Measurements from ENCODE around the gene SNED1. TPM values are rescaled to one million over a fixed set of nuclear protein-coding genes. Genes with fewer than 3 reads are reported as not detected.
A peak's percentile ranks its signal among the peaks of the same experiment; 100 is the strongest.

SNED1 gene
- total RNA-seq, 4 donors from 2014 or later: 5.6 to 31.9 (median 13.2) TPM

DNA sequence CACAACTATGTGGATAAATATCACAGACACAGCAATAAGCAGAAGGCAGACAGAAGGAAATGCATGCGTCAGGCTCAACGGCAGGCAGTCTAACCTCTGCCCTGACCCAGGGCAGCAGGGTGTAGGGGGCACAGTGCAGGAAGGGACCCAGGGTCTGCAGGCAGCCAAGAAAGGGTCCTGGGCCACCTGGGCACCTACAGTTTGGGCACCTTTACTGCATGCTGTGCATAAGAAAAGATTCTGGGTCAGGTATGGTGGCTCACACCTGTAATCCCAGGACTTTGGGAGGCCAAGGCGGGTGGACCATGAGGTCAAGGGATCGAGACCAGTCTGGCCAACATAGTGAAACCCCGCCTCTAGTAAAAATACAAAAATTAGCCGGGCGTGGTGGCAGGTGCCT lies 133.1 kb downstream of the SNED1 start:
- peaks cover 24% of the 10 kb centered on the region for H3K36me3 ChIP-seq
- no peak for DNase-seq (ENCODE audit: low spot score in 2 of 2)
- no peaks in the 10 kb centered on the region for H3K27me3 ChIP-seq
- no peaks in the 10 kb centered on the region for H3K9me3 ChIP-seq
- 98% methylated on average over 7 of the region's 7 CpGs for WGBS
- no peak overlapping the region for H3K4me3 ChIP-seq
- TF ChIP-seq POLR2A (IDR thresholded peaks at IDR 0.05) (no peak), POLR2AphosphoS5 (IDR thresholded peaks at IDR 0.05) (no peak), EP300 (IDR thresholded peaks at IDR 0.05) (no peak)
- TF ChIP-seq, protein P1, sequence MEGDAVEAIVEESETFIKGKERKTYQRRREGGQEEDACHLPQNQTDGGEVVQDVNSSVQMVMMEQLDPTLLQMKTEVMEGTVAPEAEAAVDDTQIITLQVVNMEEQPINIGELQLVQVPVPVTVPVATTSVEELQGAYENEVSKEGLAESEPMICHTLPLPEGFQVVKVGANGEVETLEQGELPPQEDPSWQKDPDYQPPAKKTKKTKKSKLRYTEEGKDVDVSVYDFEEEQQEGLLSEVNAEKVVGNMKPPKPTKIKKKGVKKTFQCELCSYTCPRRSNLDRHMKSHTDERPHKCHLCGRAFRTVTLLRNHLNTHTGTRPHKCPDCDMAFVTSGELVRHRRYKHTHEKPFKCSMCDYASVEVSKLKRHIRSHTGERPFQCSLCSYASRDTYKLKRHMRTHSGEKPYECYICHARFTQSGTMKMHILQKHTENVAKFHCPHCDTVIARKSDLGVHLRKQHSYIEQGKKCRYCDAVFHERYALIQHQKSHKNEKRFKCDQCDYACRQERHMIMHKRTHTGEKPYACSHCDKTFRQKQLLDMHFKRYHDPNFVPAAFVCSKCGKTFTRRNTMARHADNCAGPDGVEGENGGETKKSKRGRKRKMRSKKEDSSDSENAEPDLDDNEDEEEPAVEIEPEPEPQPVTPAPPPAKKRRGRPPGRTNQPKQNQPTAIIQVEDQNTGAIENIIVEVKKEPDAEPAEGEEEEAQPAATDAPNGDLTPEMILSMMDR (IDR thresholded peaks at IDR 0.05): no peak
- H3K27ac ChIP-seq: no peak overlapping the region
- H3K4me1 ChIP-seq: no peaks in the 10 kb centered on the region

DNA sequence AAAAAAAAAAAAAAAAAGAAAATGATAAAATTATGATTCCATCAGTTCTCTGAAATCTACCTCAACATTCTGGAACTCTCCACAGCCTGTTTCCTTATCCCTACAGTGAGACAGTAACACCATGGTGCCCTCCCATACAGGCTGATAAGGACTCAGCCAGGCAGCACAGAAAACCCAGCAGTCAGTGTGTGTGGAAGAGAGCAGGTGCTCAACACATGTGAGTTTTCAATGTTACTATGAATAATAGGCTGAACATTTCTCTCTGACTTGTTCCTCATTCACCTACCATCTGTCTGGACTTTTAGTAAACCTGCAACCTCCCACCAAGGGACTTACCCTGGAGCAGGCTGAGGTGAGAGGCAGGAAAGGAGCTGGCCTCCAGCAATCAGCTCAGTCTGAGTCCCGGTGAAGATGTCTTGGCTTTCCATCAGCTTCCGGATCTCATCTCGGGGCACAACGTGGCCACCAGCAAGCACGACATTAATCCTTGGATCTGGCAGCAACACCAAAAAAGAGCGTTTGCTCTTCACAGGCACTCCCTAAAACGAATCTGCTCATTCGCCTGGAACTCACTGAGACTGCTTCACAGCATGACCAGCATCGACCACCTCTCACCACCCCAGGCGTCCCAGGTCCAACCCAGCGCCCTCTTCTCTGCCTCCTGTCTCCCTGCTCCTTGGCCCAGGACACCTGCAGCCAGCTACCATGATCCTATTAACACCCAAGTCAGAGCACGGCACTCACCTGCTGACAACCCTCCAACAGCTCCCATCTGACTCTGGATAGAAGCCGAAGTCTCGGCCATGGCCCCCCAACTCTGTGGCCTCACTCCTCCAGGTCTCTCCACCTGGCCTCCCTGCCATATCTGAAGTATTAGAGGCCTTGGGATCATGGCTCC lies 134.4 kb downstream of the SNED1 start:
- TF ChIP-seq POLR2A (IDR thresholded peaks at IDR 0.05) (no peak), EP300 (IDR thresholded peaks at IDR 0.05) (no peak), POLR2AphosphoS5 (IDR thresholded peaks at IDR 0.05) (no peak)
- 79% methylated on average over 14 of the region's 14 CpGs for WGBS

DNA sequence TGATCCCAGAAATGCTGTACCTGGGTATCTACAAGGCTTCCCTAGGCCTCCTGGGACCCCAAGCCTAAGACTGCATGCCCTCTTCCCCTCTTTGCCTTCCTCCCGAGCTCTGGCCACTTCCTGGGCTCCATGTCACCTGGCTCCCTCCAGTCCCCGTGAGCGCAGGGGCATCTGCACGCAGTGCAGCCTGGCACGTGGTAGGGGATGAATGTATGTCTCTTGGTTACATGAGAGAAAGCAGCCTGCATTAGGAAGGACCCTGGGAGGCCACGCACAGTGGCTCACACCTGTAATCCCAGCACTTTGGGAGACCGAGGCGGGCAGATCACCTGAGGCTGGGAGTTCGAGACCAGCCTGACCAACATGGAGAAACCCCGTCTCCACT lies 135.0 kb downstream of the SNED1 start:
- no peak for DNase-seq (ENCODE audit: low spot score in 2 of 2)
- no peak overlapping the region for H3K27ac ChIP-seq
- H3K36me3 ChIP-seq: peaks cover 40% of the 10 kb centered on the region
- WGBS: 97% methylated on average over 10 of the region's 10 CpGs
- no peak for TF ChIP-seq POLR2AphosphoS5 (IDR thresholded peaks at IDR 0.05)
- no peak for TF ChIP-seq POLR2A (IDR thresholded peaks at IDR 0.05)
- TF ChIP-seq EP300 (IDR thresholded peaks at IDR 0.05): no peak
- TF ChIP-seq, protein P1 (IDR thresholded peaks at IDR 0.05): no peak
- no peaks in the 10 kb centered on the region for H3K4me1 ChIP-seq
- H3K4me3 ChIP-seq: no peak overlapping the region
- no peaks in the 10 kb centered on the region for H3K27me3 ChIP-seq
- H3K9me3 ChIP-seq: no peaks in the 10 kb centered on the region

More for the DNA sequence above, 134.4 kb downstream of the SNED1 start:
- no peak for DNase-seq (ENCODE audit: low spot score in 2 of 2)
- Histone ChIP-seq H3K36me3 (peaks cover 33% of the 10 kb centered on the region), H3K27ac (no peak overlapping the region), H3K4me1 (no peaks in the 10 kb centered on the region), H3K9me3 (no peaks in the 10 kb centered on the region), H3K4me3 (no peak overlapping the region), H3K27me3 (no peaks in the 10 kb centered on the region)

DNA sequence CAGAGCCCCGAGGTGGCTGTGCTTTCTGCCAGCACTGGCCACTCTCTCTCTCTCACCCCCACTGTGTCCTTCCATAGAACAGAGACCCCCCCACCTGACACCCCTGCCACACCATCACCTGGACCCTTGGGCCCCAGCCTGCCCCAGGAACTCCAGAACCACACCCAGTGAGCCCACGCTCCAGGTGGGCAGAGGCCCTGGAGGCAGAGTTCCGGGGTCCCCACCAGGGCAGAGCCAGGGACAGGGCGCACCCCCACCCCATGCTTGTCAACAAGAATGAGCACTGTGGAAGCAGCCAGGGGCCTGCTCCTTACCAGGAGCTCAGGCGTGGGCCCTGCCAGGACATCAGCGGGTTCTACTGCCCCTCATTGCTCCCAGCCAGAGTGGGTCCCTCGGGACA lies 136.3 kb downstream of the SNED1 start:
- peak in 1 of 2 donors; percentile 35 for DNase-seq (ENCODE audit: low spot score in 2 of 2)
- peaks cover 43% of the 10 kb centered on the region for H3K36me3 ChIP-seq
- 84% methylated on average over 4 of the region's 7 CpGs for WGBS

DNA sequence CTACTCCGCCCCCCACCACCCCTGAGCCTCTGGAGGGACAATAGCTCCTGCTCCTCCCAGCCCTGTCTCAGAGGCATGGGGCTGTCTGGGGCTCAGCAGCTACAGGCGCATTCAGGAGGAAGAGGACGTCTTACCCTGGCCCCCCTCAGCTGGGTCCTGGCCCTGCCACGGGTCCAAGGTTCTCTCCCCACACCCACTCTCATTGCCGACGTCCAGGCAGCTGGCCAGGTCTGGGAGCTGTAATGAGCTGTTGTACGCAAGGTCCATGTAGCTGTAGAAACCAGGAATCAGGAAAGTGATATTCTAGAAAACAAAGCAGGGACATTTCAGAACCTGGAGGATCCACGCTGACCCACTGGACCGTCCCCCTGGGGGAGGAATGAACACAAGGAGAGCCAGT lies 137.3 kb downstream of the SNED1 start:
- Histone ChIP-seq H3K4me1 (no peaks in the 10 kb centered on the region), H3K36me3 (peaks cover 52% of the 10 kb centered on the region), H3K9me3 (no peaks in the 10 kb centered on the region), H3K27me3 (no peaks in the 10 kb centered on the region), H3K27ac (no peak overlapping the region), H3K4me3 (no peak overlapping the region)
- DNase-seq (ENCODE audit: low spot score in 2 of 2): peak; percentile 33 to 53
- TF ChIP-seq POLR2AphosphoS5 (IDR thresholded peaks at IDR 0.05) (no peak), POLR2A (IDR thresholded peaks at IDR 0.05) (no peak), EP300 (IDR thresholded peaks at IDR 0.05) (no peak)
- TF ChIP-seq, protein P1 (IDR thresholded peaks at IDR 0.05): no peak
- WGBS: 77% methylated on average over 9 of the region's 9 CpGs

More for the DNA sequence above, 136.3 kb downstream of the SNED1 start:
- TF ChIP-seq, protein P1 (IDR thresholded peaks at IDR 0.05): no peak
- Histone ChIP-seq H3K27me3 (no peaks in the 10 kb centered on the region), H3K4me3 (no peak overlapping the region), H3K27ac (no peak overlapping the region), H3K4me1 (no peaks in the 10 kb centered on the region), H3K9me3 (no peaks in the 10 kb centered on the region)

All from suprapubic skin (tissue), 4 donors.